Gastroesophageal sphincter (tissue), 3 donors: ENCODE data around the gene ADD2.

Experiments
- POLR2A ChIP-seq, 2 donors: fragments of 450-650 bp; IDR thresholded peaks; one replicate each; pipeline ENCODE4 v1.6.1; 2017; ENCODE audit warnings: antibody characterized with exemption in 2 of 2, mild to moderate bottlenecking in 2 of 2, moderate library complexity in 1 of 2
- TF ChIP-seq, protein P1 (sequence below), 4 experiments: fragments of 200-600 bp in 2 of 4; fragments of 450-650 bp in 2 of 4; sonication (generic) in 1 of 4; IDR thresholded peaks; one replicate each; pipeline ENCODE4 v1.5.1; 2017 to 2019; ENCODE audit warnings: antibody characterized with exemption in 4 of 4, mild to moderate bottlenecking in 2 of 4, moderate library complexity in 2 of 4

GRCh38 chr2:70726947-70727725 lies 40.9 kb downstream of the ADD2 start:
- TF ChIP-seq, protein P1, sequence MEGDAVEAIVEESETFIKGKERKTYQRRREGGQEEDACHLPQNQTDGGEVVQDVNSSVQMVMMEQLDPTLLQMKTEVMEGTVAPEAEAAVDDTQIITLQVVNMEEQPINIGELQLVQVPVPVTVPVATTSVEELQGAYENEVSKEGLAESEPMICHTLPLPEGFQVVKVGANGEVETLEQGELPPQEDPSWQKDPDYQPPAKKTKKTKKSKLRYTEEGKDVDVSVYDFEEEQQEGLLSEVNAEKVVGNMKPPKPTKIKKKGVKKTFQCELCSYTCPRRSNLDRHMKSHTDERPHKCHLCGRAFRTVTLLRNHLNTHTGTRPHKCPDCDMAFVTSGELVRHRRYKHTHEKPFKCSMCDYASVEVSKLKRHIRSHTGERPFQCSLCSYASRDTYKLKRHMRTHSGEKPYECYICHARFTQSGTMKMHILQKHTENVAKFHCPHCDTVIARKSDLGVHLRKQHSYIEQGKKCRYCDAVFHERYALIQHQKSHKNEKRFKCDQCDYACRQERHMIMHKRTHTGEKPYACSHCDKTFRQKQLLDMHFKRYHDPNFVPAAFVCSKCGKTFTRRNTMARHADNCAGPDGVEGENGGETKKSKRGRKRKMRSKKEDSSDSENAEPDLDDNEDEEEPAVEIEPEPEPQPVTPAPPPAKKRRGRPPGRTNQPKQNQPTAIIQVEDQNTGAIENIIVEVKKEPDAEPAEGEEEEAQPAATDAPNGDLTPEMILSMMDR (IDR thresholded peaks at IDR 0.05): no peak
- TF ChIP-seq POLR2A (IDR thresholded peaks at IDR 0.05): no peak
